ENCODE data around the gene PPP1R12B. TPM values are rescaled to one million over a fixed set of nuclear protein-coding genes. Genes with fewer than 3 reads are reported as not detected.

Gene PPP1R12B
- total and polyA plus RNA-seq, 2 experiments from 2014 or later, result 13.2 to 13.8 TPM

DNA sequence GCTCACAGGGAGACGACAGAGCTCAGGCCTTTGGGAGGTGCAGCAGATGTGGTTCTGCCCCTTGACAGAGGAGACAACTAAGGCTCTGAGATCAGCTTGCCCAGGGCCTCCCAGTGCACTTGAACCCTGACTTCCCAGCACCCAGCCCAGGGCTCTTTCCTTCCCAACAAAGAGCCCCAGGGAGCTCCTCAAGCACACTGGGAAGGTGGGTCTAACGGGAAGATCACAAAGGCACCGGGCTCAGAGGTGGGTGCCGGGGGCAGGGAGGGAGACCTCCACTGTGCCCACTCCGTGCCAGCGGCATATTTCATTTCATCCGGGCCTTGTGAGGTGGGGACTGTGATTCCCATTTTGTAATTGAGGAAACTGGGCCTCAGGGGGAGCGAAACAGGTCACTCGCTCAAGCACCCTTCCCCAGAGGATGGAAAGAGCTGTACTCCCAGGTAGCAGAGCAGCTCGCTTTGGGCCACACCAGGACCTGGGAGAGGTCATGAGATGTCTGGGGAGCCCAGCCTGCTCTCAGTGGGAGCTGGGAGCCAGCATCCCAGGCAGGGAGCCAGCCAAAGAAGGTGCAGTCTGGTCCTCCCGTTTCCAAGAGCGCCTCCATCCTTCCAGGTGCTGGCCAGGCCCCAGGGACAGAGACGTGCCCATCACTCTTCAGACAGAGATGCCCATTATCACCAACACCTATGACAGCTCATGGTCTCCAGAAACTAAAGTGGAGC is 279.5 kb downstream of the PPP1R12B start:
- Histone ChIP-seq H2AFZ (no peak overlapping the region), H3K4me1 (ENCODE audit: insufficient read depth) (peaks cover 12% of the 10 kb centered on the region; the same call in 1 of the 2 replicates), H3K27ac (ENCODE audit: low read depth) (0 out of 2 replicates have a peak overlapping the region, but pooled peaks have one; percentile 19), H4K20me1 (replicated peaks; ENCODE audit: insufficient read depth) (no peaks in the 10 kb centered on the region; the same call in 1 of the 2 replicates), H3K27me3 (ENCODE audit: insufficient read depth) (no peaks in the 10 kb centered on the region), H3K36me3 (ENCODE audit: insufficient read depth) (no peaks in the 10 kb centered on the region), H3K9me2 (ENCODE audit: insufficient read depth) (no peaks in the 10 kb centered on the region), H3K4me2 (peak overlapping the region; percentile 29; the same call in 1 of the 2 replicates), H3K4me3 (no peak overlapping the region), H3K79me2 (replicated peaks; ENCODE audit: insufficient read depth) (no peaks in the 10 kb centered on the region), H3F3A (replicated peaks; ENCODE audit: low read depth) (0 out of 2 replicates have a peak, but pooled peaks cover 6% of the 10 kb centered on the region)
- no peak for TF ChIP-seq EZH2phosphoT487 (IDR thresholded peaks at IDR 0.05; ENCODE audit: unreplicated experiment)
- no peak for TF ChIP-seq CREB1 (CRISPR knock-in tag; IDR thresholded peaks at IDR 0.05; ENCODE audit: low read depth)
- no peak for TF ChIP-seq POLR2AphosphoS5 (IDR thresholded peaks at IDR 0.05; ENCODE audit: low read depth)
- TF ChIP-seq ZNF462 (CRISPR knock-in tag; IDR thresholded peaks at IDR 0.05), result no peak
- TF ChIP-seq JUNB (IDR thresholded peaks at IDR 0.05; ENCODE audit: unreplicated experiment), result no peak
- TF ChIP-seq ZNF331 (CRISPR knock-in tag; IDR thresholded peaks at IDR 0.05; ENCODE audit: low read depth), result no peak
- TF ChIP-seq, protein P1, sequence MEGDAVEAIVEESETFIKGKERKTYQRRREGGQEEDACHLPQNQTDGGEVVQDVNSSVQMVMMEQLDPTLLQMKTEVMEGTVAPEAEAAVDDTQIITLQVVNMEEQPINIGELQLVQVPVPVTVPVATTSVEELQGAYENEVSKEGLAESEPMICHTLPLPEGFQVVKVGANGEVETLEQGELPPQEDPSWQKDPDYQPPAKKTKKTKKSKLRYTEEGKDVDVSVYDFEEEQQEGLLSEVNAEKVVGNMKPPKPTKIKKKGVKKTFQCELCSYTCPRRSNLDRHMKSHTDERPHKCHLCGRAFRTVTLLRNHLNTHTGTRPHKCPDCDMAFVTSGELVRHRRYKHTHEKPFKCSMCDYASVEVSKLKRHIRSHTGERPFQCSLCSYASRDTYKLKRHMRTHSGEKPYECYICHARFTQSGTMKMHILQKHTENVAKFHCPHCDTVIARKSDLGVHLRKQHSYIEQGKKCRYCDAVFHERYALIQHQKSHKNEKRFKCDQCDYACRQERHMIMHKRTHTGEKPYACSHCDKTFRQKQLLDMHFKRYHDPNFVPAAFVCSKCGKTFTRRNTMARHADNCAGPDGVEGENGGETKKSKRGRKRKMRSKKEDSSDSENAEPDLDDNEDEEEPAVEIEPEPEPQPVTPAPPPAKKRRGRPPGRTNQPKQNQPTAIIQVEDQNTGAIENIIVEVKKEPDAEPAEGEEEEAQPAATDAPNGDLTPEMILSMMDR (conservative IDR thresholded peaks at IDR 0.05; ENCODE audit: low read depth in 2 of 2), result no peak
- TF ChIP-seq REST (IDR thresholded peaks at IDR 0.05; ENCODE audit: unreplicated experiment), result no peak
- no peak for TF ChIP-seq STAT1 (IDR thresholded peaks at IDR 0.05; ENCODE audit: unreplicated experiment)
- Mint-ChIP-seq H3K4me3 (no peak overlapping the region; the same call in 2 of the 3 replicates), H3K36me3 (ENCODE audit: low read depth) (no peaks in the 10 kb centered on the region), H3K9me3 (no peaks in the 10 kb centered on the region), H3K4me1 (peaks cover 21% of the 10 kb centered on the region), H3K27me3 (ENCODE audit: insufficient read depth, low read depth, poor library complexity) (peaks cover 4% of the 10 kb centered on the region), H3K27ac (no peak overlapping the region)
- no peak for DNase-seq (ENCODE audit: low spot score)
- ATAC-seq, result no peak
